Tibial nerve (tissue), 4 donors: ENCODE data around the gene ATP2A3. TPM values are rescaled to one million over a fixed set of nuclear protein-coding genes. Genes with fewer than 3 reads are reported as not detected.
A peak's percentile ranks its signal among the peaks of the same experiment; 100 is the strongest.

Experiments
- DNase-seq, 2 donors: peaks; one replicate each; pipeline ENCODE4 v3.0.0-alpha.2; 2019; ENCODE audit warnings: low spot score in 2 of 2
- H3K27ac ChIP-seq, 4 donors: fragments of 200-600 bp; sonication (generic) in 3 of 4; one replicate each; pipeline ENCODE4 v1.5.1; 2017 to 2019; ENCODE audit warnings: mild to moderate bottlenecking in 1 of 4
- H3K27me3 ChIP-seq, 2 donors: fragments of 200-600 bp; sonication (generic) in 1 of 2; one replicate each; pipeline versions ENCODE4 v1.5.1 to v1.6.0; 2017 to 2019
- H3K36me3 ChIP-seq, 3 donors: fragments of 200-600 bp; sonication (generic); one replicate each; pipeline ENCODE4 v1.5.1; 2018 to 2019
- H3K4me1 ChIP-seq, 4 donors: fragments of 200-600 bp; sonication (generic) in 3 of 4; one replicate each; pipeline ENCODE4 v1.5.1; 2017 to 2019
- H3K4me3 ChIP-seq, 4 donors: fragments of 200-600 bp; sonication (generic) in 3 of 4; one replicate each; pipeline ENCODE4 v1.5.1; 2017 to 2019; ENCODE audit warnings: mild to moderate bottlenecking in 1 of 4, moderate library complexity in 1 of 4
- H3K9me3 ChIP-seq, 4 donors: fragments of 200-600 bp; sonication (generic) in 3 of 4; one replicate each; pipeline ENCODE4 v1.5.1; 2017 to 2019
- CTCF ChIP-seq, 5 experiments: fragments of 200-600 bp in 3 of 5; fragments of 450-650 bp in 2 of 5; sonication (generic) in 3 of 5; IDR thresholded peaks; one replicate each; pipeline ENCODE4 v1.5.1; 2016 to 2019; ENCODE audit warnings: antibody characterized with exemption in 5 of 5, mild to moderate bottlenecking in 3 of 5, moderate library complexity in 2 of 5
- EP300 ChIP-seq, 2 donors: sonication (generic); formaldehyde crosslinking; IDR thresholded peaks; one replicate each; pipeline ENCODE4 v1.6.1; 2017; ENCODE audit warnings: antibody characterized with exemption in 2 of 2, mild to moderate bottlenecking in 1 of 2
- POLR2A ChIP-seq, 2 donors: fragments of 450-650 bp; IDR thresholded peaks; one replicate each; pipeline ENCODE4 v1.6.1; 2017; ENCODE audit warnings: antibody characterized with exemption in 2 of 2, mild to moderate bottlenecking in 2 of 2, moderate library complexity in 2 of 2
- WGBS, 2 donors: methylation state at CpG; one replicate each; pipeline ENCODE4 v1.1.5; 2018; 5-methylcytosine and 5-hydroxymethylcytosine counted together
- total RNA-seq, 4 donors: library from RNA; depleted of rRNA; stranded (reverse); fragments of >200 nt; gene quantifications; one replicate each; pipeline ENCODE4 v1.1.0, GENCODE V29; 2016

Gene ATP2A3
- total RNA-seq, 4 donors from 2014 or later = 5.9 to 12.9 (median 9.1) TPM

- Histone ChIP-seq H3K27ac (peak overlapping the region in 2 of 4 donors; percentile 20 to 79), H3K9me3 (no peaks in the 10 kb centered on the region)
- TF ChIP-seq POLR2A (IDR thresholded peaks at IDR 0.05) = no peak
- TF ChIP-seq CTCF (IDR thresholded peaks at IDR 0.05) = no peak
- peak in 1 of 2 donors; percentile 21 for TF ChIP-seq EP300 (IDR thresholded peaks at IDR 0.05)
These were observed 69.3 kb downstream of the ATP2A3 start for GRCh38 chr17:3894911-3895343.

GRCh38 chr17:3894188-3894587 is 70.0 kb downstream of the ATP2A3 start:
- no peaks in the 10 kb centered on the region for H3K9me3 ChIP-seq
- no peak for TF ChIP-seq EP300 (IDR thresholded peaks at IDR 0.05)
- no peak for TF ChIP-seq POLR2A (IDR thresholded peaks at IDR 0.05)
- no peak for TF ChIP-seq CTCF (IDR thresholded peaks at IDR 0.05)
- WGBS, 2 donors = 86 to 87% methylated on average over 5 of the region's 5 CpGs
- no peaks in the 10 kb centered on the region for H3K36me3 ChIP-seq
- H3K27me3 ChIP-seq = no peaks in the 10 kb centered on the region
- no peak for DNase-seq
- peaks cover 0 to 56% (median 28%) of the 10 kb centered on the region in 4 donors for H3K4me1 ChIP-seq
- no peak overlapping the region for H3K4me3 ChIP-seq
- H3K27ac ChIP-seq = peak overlapping the region in 2 of 4 donors; percentile 79 to 80

More at GRCh38 chr17:3894911-3895343, 69.3 kb downstream of the ATP2A3 start:
- Histone ChIP-seq H3K4me3 (no peak overlapping the region), H3K27me3 (no peaks in the 10 kb centered on the region), H3K4me1 (peaks cover 0 to 49% (median 25%) of the 10 kb centered on the region in 4 donors), H3K36me3 (no peaks in the 10 kb centered on the region)
- WGBS, 2 donors = 30 to 37% methylated on average over 2 of the region's 2 CpGs
- no peak for DNase-seq

GRCh38 chr17:3893720-3894116 is 70.5 kb downstream of the ATP2A3 start:
- H3K27me3 ChIP-seq = no peaks in the 10 kb centered on the region
- no peak for TF ChIP-seq CTCF (IDR thresholded peaks at IDR 0.05)
- TF ChIP-seq EP300 (IDR thresholded peaks at IDR 0.05) = no peak
- DNase-seq = no peak
- H3K4me1 ChIP-seq = peaks cover 0 to 61% (median 32%) of the 10 kb centered on the region in 4 donors
- H3K4me3 ChIP-seq = peak overlapping the region in 3 of 4 donors; percentile 49 to 66 (median 63)
- 75 to 83% methylated on average over 7 of the region's 7 CpGs for WGBS, 2 donors
- H3K9me3 ChIP-seq = no peaks in the 10 kb centered on the region
- no peaks in the 10 kb centered on the region for H3K36me3 ChIP-seq
- H3K27ac ChIP-seq = peak overlapping the region; percentile 59 to 80 (median 70)

- TF ChIP-seq EP300 (IDR thresholded peaks at IDR 0.05) (no peak), POLR2A (IDR thresholded peaks at IDR 0.05) (no peak), CTCF (IDR thresholded peaks at IDR 0.05) (peak in 2 of 5 experiments; percentile 25 to 26)
- Histone ChIP-seq H3K27me3 (no peaks in the 10 kb centered on the region), H3K36me3 (no peaks in the 10 kb centered on the region), H3K27ac (peak within 1 kb of the TSS; percentile 59 to 80 (median 77)), H3K4me1 (peaks cover 0 to 67% (median 33%) of the 10 kb centered on the region in 4 donors), H3K4me3 (peak within 1 kb of the TSS; percentile 63 to 75 (median 64)), H3K9me3 (no peaks in the 10 kb centered on the region)
- 11 to 12% methylated on average over 9 to 32 of the region's 75 CpGs for WGBS, 2 donors
- peak; percentile 61 to 70 for DNase-seq
These were observed 71.1 kb downstream of the ATP2A3 start, which contains the start of gene CAMKK1 for GRCh38 chr17:3893003-3893719. TSS of gene CAMKK1 (minus strand) at chr17:3893053. CDS start at chr17:3885687, 7,366 bp downstream.
